Neural cell (in vitro differentiated cells): Measurements from ENCODE around the gene SGCE. TPM values are rescaled to one million over a fixed set of nuclear protein-coding genes. Genes with fewer than 3 reads are reported as not detected.

ENCODE experiments used
- H2AFZ ChIP-seq: fragments of 200-600, 300-800 bp; sonication (generic), shearing (Covaris generic); 2 replicates; pipeline ENCODE4 v1.6.0; 2014; ENCODE audit warnings: low read depth, mild to moderate bottlenecking, antibody characterized with exemption, low read length, moderate library complexity
- H3F3A ChIP-seq: fragments of 200-600 bp; shearing (Covaris generic); 2 replicates; pipeline ENCODE4 v1.6.1; 2016; ENCODE audit warnings: mild to moderate bottlenecking, moderate library complexity, mixed read lengths, antibody characterized with exemption, low read length; ENCODE audit not compliant: insufficient read depth, poor library complexity, severe bottlenecking
- H3K27ac ChIP-seq: fragments of 200-600, 300-800 bp; sonication (generic), shearing (Covaris generic); 2 replicates; pipeline ENCODE4 v1.5.1; 2014; ENCODE audit warnings: mild to moderate bottlenecking, low read length, moderate library complexity
- H3K27me3 ChIP-seq: fragments of 300-800, 200-600 bp; sonication (generic), shearing (Covaris generic); 2 replicates; pipeline ENCODE4 v1.6.0; 2014; ENCODE audit warnings: mild to moderate bottlenecking, low read depth, low read length, moderate library complexity; ENCODE audit not compliant: insufficient read depth
- H3K36me3 ChIP-seq: fragments of 300-800, 200-600 bp; sonication (generic), shearing (Covaris generic); 2 replicates; pipeline ENCODE4 v1.5.1; 2014; ENCODE audit warnings: mild to moderate bottlenecking, antibody characterized with exemption, low read length, moderate library complexity; ENCODE audit not compliant: insufficient read depth
- H3K4me2 ChIP-seq: fragments of 300-800, 200-600 bp; sonication (generic), shearing (Covaris generic); 2 replicates; pipeline ENCODE4 v1.6.0; 2014; ENCODE audit warnings: mild to moderate bottlenecking, low read length
- H3K4me3 ChIP-seq: fragments of 300-800, 200-600 bp; sonication (generic), shearing (Covaris generic); 2 replicates; pipeline ENCODE4 v1.5.1; 2014; ENCODE audit warnings: mild to moderate bottlenecking, low read length, moderate library complexity
- H3K79me2 ChIP-seq: fragments of 200-600 bp; shearing (Covaris generic); replicated peaks from 2 replicates; pipeline ENCODE4 v1.6.0; 2014; ENCODE audit warnings: mild to moderate bottlenecking, low read length, moderate library complexity; ENCODE audit not compliant: insufficient read depth
- H3K9ac ChIP-seq: fragments of 300-800, 200-600 bp; sonication (generic), shearing (Covaris generic); 2 replicates; pipeline ENCODE4 v1.6.1; 2016; ENCODE audit warnings: mild to moderate bottlenecking, low read length, mixed read lengths
- H3K9me2 ChIP-seq: fragments of 200-600 bp; shearing (Covaris generic); 2 replicates; pipeline ENCODE4 v1.6.1; 2016; ENCODE audit warnings: mild to moderate bottlenecking, low read length, mixed read lengths; ENCODE audit not compliant: insufficient read depth
- H3K9me3 ChIP-seq: fragments of 200-600, 300-800 bp; sonication (generic), shearing (Covaris generic); 2 replicates; pipeline ENCODE4 v1.6.1; 2016; ENCODE audit warnings: mild to moderate bottlenecking, mixed run types, low read length, moderate library complexity, mixed read lengths
- H4K20me1 ChIP-seq: fragments of 200-600 bp; shearing (Covaris generic); 2 replicates; pipeline ENCODE4 v1.6.1; 2016; ENCODE audit warnings: mild to moderate bottlenecking, mixed run types; ENCODE audit not compliant: insufficient read depth
- EP300 ChIP-seq: fragments of 450-650 bp; conservative IDR thresholded peaks from 2 replicates; pipeline ENCODE4 v1.6.1; 2014; ENCODE audit warnings: antibody characterized with exemption, mild to moderate bottlenecking, moderate library complexity; ENCODE audit not compliant: poor library complexity, severe bottlenecking
- EZH2 ChIP-seq: fragments of 200-600, 300-800 bp; shearing (Covaris generic), sonication (generic); IDR thresholded peaks from 2 replicates; pipeline ENCODE4 v1.6.1; 2014; ENCODE audit warnings: antibody characterized with exemption, low read length, borderline replicate concordance, mild to moderate bottlenecking; ENCODE audit not compliant: insufficient read depth, poor library complexity, severe bottlenecking
- MXI1 ChIP-seq: fragments of 450-650 bp; conservative IDR thresholded peaks from 2 replicates; pipeline ENCODE4 v1.6.1; 2014; ENCODE audit warnings: antibody characterized with exemption, mild to moderate bottlenecking; ENCODE audit not compliant: poor library complexity, severe bottlenecking
- POLR2AphosphoS5 ChIP-seq: IDR thresholded peaks from 2 replicates; pipeline ENCODE4 v1.6.1; 2012
- RAD21 ChIP-seq: fragments of 450-650 bp; conservative IDR thresholded peaks from 2 replicates; pipeline ENCODE4 v1.6.1; 2014; ENCODE audit warnings: antibody characterized with exemption, mild to moderate bottlenecking, moderate library complexity
- REST ChIP-seq: IDR thresholded peaks from 2 replicates; pipeline ENCODE4 v1.6.1; 2012; ENCODE audit warnings: borderline replicate concordance
- SMC3 ChIP-seq: fragments of 450-650 bp; conservative IDR thresholded peaks from 2 replicates; pipeline ENCODE4 v1.6.1; 2014; ENCODE audit warnings: antibody characterized with exemption, mild to moderate bottlenecking, moderate library complexity; ENCODE audit not compliant: poor library complexity
- TAF1 ChIP-seq: IDR thresholded peaks from 2 replicates; pipeline ENCODE4 v1.6.1; 2012; ENCODE audit warnings: low read depth
- polyA plus RNA-seq: library from polyadenylated mRNA; depleted of rRNA; stranded (reverse); fragments of >200 nt; gene quantifications from 2 replicates; pipeline ENCODE4 v1.2.3, GENCODE V29; 2014
- TF ChIP-seq, protein P1 (sequence below): fragments of 450-650 bp; IDR thresholded peaks from 2 replicates; pipeline ENCODE4 v1.5.1; 2014; ENCODE audit warnings: antibody characterized with exemption, mild to moderate bottlenecking, moderate library complexity; ENCODE audit not compliant: poor library complexity, severe bottlenecking

Gene SGCE
- polyA plus RNA-seq, 1 donor from 2014 or later: 94.6 TPM

GRCh38 chr7:94657771-94658693 lies 2.1 kb upstream of the SGCE start:
- no peak overlapping the region for H3K4me2 ChIP-seq
- no peak overlapping the region for H3K9ac ChIP-seq
- no peak overlapping the region for H2AFZ ChIP-seq
- peak overlapping the region; percentile 91 for H3K27ac ChIP-seq
- TF ChIP-seq REST: no peak
- TF ChIP-seq TAF1: no peak
- no peak for TF ChIP-seq RAD21
- no peak for TF ChIP-seq SMC3
- no peak for TF ChIP-seq MXI1
- no peak for TF ChIP-seq EP300
- TF ChIP-seq POLR2AphosphoS5: peak; percentile 48
- TF ChIP-seq EZH2: no peak
- TF ChIP-seq, protein P1, sequence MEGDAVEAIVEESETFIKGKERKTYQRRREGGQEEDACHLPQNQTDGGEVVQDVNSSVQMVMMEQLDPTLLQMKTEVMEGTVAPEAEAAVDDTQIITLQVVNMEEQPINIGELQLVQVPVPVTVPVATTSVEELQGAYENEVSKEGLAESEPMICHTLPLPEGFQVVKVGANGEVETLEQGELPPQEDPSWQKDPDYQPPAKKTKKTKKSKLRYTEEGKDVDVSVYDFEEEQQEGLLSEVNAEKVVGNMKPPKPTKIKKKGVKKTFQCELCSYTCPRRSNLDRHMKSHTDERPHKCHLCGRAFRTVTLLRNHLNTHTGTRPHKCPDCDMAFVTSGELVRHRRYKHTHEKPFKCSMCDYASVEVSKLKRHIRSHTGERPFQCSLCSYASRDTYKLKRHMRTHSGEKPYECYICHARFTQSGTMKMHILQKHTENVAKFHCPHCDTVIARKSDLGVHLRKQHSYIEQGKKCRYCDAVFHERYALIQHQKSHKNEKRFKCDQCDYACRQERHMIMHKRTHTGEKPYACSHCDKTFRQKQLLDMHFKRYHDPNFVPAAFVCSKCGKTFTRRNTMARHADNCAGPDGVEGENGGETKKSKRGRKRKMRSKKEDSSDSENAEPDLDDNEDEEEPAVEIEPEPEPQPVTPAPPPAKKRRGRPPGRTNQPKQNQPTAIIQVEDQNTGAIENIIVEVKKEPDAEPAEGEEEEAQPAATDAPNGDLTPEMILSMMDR: peak; percentile 34
- no peaks in the 10 kb centered on the region for H3K9me2 ChIP-seq
- peaks cover 54% of the 10 kb centered on the region for H3K79me2 ChIP-seq
- H3K36me3 ChIP-seq: no peaks in the 10 kb centered on the region
- H3K4me3 ChIP-seq: peak overlapping the region; percentile 78
- H3F3A ChIP-seq: no peaks in the 10 kb centered on the region
- H3K27me3 ChIP-seq: no peaks in the 10 kb centered on the region
- H3K9me3 ChIP-seq: no peaks in the 10 kb centered on the region
- peaks cover 4% of the 10 kb centered on the region for H4K20me1 ChIP-seq

DNA sequence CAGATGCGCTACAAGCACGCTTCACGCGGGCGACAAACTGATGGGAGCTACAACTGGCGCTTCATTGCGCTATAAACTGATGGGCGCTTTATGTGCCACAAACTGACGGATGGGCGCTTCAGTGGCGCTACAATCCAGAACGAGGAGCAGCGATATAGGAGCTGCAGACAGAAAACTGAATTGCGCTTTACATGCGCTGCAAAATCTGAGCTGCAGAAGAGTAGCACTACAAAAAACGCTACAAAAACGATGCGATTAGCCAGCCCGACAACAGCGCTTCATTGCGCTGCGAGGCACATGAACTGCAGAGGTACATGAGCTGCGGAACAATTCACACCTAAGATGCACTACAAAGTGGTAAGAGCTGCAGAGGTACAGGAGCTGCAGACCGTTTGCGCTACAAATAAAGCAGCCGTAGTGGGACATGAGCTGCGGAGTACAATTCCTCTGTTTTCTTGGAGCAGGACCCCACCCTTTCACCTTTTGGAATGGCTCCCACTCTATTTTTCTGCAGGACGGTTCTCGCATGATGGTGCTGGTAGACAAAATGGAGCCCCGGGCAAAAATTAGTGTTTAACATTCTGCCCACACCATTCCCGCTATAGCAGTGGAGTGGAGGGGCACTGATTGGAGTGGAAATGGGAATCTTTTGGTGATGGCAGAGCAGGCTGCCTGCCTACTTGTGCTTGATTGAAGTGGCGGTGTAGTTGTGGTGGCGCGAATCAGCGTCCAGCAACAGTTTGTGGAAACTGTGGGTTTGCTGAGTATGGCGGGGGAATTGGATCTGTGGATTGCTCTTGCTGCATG lies 1.2 kb upstream of the SGCE start:
- H3K79me2 ChIP-seq: peaks cover 54% of the 10 kb centered on the region
- H3K9me3 ChIP-seq: no peaks in the 10 kb centered on the region
- no peaks in the 10 kb centered on the region for H3K36me3 ChIP-seq
- peak overlapping the region; percentile 85 for H3K9ac ChIP-seq
- no peaks in the 10 kb centered on the region for H3K9me2 ChIP-seq
- no peaks in the 10 kb centered on the region for H3F3A ChIP-seq
- H3K27ac ChIP-seq: peak overlapping the region; percentile 91
- H3K4me3 ChIP-seq: peak overlapping the region; percentile 78
- no peak overlapping the region for H2AFZ ChIP-seq
- H3K27me3 ChIP-seq: no peaks in the 10 kb centered on the region
- H3K4me2 ChIP-seq: no peak overlapping the region
- peaks cover 4% of the 10 kb centered on the region for H4K20me1 ChIP-seq
- TF ChIP-seq REST (peak; percentile 54), TAF1 (peak; percentile 58), POLR2AphosphoS5 (peak; percentile 78), SMC3 (peak; percentile 25), EP300 (no peak), MXI1 (peak; percentile 21), EZH2 (no peak), RAD21 (no peak)
- TF ChIP-seq, protein P1: no peak
